GM04504 (cell line): ENCODE results near the gene ZFAND5.

Experiments used
- DNase-seq: peaks from one replicate; pipeline ENCODE4 v3.0.0-alpha.2; 2012; ENCODE audit warnings: low read depth

Gene ZFAND5, protein sequence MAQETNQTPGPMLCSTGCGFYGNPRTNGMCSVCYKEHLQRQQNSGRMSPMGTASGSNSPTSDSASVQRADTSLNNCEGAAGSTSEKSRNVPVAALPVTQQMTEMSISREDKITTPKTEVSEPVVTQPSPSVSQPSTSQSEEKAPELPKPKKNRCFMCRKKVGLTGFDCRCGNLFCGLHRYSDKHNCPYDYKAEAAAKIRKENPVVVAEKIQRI

GRCh38 chr9:72364679-72365524 is at the start of gene ZFAND5:
Gene ZFAND5, minus strand, starts transcription at chr9:72365208. Its CDS starts 4,430 bp downstream, at chr9:72360778.
- DNase-seq = peak; percentile 97

DNA sequence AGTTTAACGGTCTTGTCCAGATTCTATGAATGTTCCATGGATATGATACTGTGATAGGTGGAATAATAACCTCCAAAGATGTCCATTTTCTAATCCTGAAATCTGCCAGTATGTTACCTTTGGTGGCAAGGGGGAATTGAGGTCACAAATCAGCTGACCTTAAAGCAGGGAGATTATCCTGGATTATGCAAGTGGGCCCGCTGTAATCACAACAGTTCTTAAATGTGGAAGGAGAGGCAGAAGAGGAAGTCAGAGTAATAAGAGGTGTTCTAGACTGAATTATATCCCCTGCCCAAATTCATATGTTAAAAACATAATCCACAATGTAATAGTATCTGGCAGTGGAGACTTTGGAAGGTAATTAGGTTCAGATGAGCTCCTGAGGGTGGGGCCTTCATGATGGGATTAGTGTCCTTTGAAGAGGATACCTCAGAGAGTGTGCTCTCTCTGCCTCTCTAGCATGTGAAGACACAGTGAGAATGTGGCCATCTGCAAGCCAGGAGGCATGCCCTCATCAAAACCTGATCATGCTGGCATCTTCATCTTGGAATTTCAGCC is 47.6 kb upstream of the ZFAND5 start:
- no peak for DNase-seq

GRCh38 chr9:72410214-72410613 is 45.2 kb upstream of the ZFAND5 start:
- DNase-seq = no peak

- DNase-seq = no peak
Observed at GRCh38 chr9:72407114-72407513, 42.1 kb upstream of the ZFAND5 start.

- DNase-seq = no peak
Observed at GRCh38 chr9:72402744-72403143, 37.7 kb upstream of the ZFAND5 start.

DNA sequence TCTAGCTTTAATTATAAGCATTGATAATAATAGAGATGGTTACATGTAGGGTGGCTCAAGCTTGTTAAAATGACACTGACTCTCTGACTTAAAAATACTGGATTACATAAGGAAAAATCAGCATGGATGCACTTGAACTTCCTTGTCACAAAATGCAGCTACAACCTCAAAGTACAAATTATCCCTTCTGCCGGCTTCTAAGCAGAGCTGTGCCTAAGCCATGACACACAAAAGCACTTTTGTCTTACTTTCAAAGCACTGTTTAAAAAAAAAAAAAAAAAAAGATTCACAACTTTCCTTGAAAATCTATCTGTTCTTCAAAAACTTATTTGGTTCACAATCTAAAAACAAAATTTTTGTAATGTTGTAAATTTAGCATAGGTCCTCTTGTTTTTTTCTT is 36.4 kb upstream of the ZFAND5 start:
- DNase-seq = no peak

GRCh38 chr9:72400866-72401265 is 35.9 kb upstream of the ZFAND5 start:
- no peak for DNase-seq

DNA sequence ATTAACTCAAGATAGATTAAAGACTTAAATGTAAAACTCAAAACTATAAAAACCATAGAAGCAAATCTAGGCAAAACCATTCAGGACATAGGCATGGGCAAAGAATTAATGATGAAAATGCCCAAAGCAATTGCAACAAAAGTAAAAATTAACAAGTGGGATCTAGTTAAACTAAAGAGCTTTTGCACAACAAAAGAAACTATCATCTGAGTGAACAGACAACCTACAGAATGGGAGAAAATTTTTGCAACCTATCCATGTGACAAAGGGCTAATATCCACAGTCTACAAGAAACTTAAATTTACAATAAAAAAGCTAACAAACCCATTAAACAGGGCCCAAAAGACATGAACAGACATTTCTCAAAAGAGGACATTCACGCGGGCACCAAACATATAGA is 34.4 kb upstream of the ZFAND5 start:
- DNase-seq = no peak

- peak; percentile 10 for DNase-seq
Observed at GRCh38 chr9:72396247-72397091, 31.5 kb upstream of the ZFAND5 start.

DNA sequence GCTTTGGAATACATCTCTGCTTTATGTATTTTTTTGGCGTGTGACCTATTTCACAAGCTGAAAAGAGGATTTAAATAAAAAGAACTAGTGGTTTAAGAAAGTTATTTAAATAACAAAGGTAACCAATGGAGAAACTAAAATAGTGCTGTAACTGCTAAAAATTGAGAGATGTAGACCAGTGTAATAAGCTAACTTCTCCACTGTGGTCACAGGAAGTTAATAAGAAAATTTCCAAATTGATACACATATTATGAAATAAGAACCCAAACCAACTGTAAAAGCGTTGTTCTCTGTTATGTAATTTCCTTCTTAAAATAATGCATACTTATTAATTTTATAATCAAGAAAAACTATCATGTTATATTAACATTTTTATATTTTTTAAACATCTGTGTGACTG is 29.1 kb upstream of the ZFAND5 start:
- no peak for DNase-seq

DNA sequence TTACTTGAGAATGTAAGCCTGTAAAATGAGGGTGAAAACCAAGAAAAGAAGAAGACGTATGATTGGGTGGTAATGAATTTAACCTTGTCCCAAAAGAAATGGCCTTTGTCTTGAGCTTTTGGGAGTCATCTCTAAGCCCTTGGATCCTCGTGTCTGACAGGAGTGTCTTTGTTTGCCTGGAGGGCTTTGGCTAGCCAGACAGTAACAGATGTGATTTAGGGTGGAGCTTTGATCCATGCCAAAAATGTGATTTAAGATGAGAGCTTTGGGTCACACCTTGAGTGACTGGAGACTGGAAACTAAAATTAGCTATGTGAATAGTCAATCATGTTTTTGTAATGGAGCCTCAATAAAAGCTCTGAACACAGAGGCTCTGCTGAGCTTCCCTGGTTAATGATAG is 25.9 kb upstream of the ZFAND5 start:
- no peak for DNase-seq

- DNase-seq = no peak
Observed at GRCh38 chr9:72386186-72386585, 21.2 kb upstream of the ZFAND5 start.

GRCh38 chr9:72384710-72385485 is 19.9 kb upstream of the ZFAND5 start:
- no peak for DNase-seq

DNA sequence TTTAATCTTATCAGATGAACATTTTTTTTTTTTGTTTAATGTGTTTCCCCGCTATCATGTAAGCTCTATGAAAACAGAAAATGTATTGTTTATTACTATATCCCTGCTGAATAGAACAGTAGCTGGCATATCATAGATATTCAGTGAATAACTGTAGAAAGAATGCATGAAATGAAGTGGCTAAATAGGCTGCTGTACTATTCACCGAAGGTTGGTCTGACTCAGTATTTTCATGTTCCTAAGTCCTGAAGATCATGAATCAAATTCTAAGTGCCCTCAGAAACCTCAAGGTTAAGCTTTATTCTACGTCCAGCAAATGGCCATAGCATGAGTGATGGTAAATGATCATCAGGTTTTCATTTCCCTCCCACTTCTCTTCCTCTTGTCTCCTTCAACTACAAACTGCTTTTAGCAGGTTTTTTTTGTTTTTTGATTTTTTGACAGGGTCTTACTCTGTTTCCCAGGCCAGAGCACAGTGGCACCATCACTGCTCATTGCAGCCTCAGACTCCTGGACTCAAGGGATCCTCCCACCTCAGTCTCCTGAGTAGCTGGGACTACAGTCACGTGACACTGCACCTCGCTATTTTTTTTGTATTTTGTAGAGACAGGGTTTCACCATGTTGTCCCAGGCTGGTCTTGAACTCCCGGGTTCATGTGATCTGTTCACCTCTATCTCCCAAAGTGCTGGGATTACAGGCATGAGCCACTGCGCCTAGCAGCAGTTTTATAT is 19.1 kb upstream of the ZFAND5 start:
- DNase-seq = peak; percentile 78

DNA sequence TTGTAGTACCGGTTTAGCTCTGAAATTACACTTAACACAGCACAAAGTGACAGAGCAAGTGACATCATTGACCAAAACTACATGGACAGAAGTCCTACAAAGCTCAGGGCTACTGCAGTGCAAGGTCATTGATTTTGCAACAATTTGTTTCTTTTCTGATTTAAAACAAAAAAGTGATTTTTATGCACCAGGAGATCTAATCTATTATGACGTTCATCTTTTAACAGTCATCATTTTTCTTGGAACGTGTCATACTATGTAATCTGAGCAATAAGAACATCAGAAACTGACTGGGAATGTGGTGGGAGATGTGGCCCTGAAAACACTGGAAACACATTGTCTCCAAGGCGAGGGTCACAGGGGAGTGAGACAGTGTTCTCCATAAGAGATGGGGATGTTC is 17.4 kb upstream of the ZFAND5 start:
- no peak for DNase-seq

DNA sequence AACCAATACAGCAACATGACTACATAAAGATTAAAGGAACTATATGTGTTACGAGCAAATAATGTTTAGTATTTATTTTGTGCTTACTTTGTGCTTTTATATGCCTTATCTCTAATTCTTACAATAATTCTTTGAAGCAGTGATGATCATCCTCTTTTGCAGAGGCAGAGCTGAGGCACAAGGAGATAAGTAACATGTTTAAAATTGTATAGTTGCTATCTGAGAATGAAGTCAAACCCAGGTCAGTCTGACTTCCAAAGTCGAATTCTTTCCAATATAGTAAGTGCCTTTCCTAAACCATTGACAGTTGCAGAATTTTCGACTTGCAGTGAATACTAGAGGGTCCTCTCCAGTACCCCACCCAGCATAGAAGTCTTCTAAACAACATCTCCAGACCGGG is 12.0 kb upstream of the ZFAND5 start:
- DNase-seq = no peak

DNA sequence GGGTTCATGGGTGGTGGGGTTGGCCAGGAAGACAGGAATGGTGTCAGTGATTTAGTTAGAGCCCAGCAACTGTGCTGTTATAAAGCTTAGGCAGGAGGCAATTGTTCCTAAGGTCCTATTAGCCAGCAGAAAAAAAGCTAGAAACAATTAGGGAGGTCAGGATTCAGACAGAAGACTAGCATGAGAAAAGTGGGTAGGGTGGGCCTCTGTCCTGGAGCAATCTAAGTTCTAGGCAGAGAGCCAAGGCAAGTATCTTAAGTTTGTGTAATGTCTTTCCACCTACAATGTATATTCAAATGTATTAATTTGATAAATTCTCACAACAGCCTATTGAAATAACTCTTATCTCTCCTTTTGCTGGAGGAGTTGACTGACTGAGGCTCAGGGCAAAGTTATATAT is 6.1 kb upstream of the ZFAND5 start:
- DNase-seq = no peak

- DNase-seq = no peak
Observed at GRCh38 chr9:72365525-72366256, 683 bp upstream of the ZFAND5 start.

GRCh38 chr9:72363908-72364678 is 915 bp downstream of the ZFAND5 start:
- DNase-seq = no peak
